NCI-H2196 treated with DMSO at 0.1 percent for 48 hours (cell line): Measurements from ENCODE around the gene ASB2.

Source experiments
- DNase-seq: peaks from one replicate; lab custom pipeline; 2025; ENCODE audit not compliant: unreplicated experiment; lab: John Stamatoyannopoulos, UW

Gene ASB2

GRCh38 chr14:93906341-93907329, 69.7 kb downstream of the ASB2 start:
- peak; percentile 1 for DNase-seq

GRCh38 chr14:93905623-93906022, 70.7 kb downstream of the ASB2 start:
- DNase-seq: no peak

- no peak for DNase-seq
Observed at GRCh38 chr14:93903342-93904184, 72.8 kb downstream of the ASB2 start.

- no peak for DNase-seq
Observed at GRCh38 chr14:93902619-93903307, 73.6 kb downstream of the ASB2 start.

GRCh38 chr14:93901813-93902212, 74.6 kb downstream of the ASB2 start:
- DNase-seq: no peak

GRCh38 chr14:93898731-93899130, 77.6 kb downstream of the ASB2 start:
- DNase-seq: no peak

GRCh38 chr14:93898081-93898611, 78.2 kb downstream of the ASB2 start:
- DNase-seq: no peak

GRCh38 chr14:93897476-93897845, 78.9 kb downstream of the ASB2 start:
- DNase-seq: no peak

- no peak for DNase-seq
Observed at GRCh38 chr14:93895023-93895604, 81.3 kb downstream of the ASB2 start.

GRCh38 chr14:93893661-93894261, 82.6 kb downstream of the ASB2 start:
- DNase-seq: no peak

- DNase-seq: no peak
Observed at GRCh38 chr14:93892923-93893558, 83.3 kb downstream of the ASB2 start.

- no peak for DNase-seq
Observed at GRCh38 chr14:93892505-93892839, 83.9 kb downstream of the ASB2 start.

- no peak for DNase-seq
Observed at GRCh38 chr14:93891756-93892504, 84.4 kb downstream of the ASB2 start.

- DNase-seq: no peak
Observed at GRCh38 chr14:93889739-93890483, 86.5 kb downstream of the ASB2 start.

GRCh38 chr14:93888995-93889394, 87.4 kb downstream of the ASB2 start:
- DNase-seq: no peak

GRCh38 chr14:93884950-93885349, 91.4 kb downstream of the ASB2 start:
- DNase-seq: no peak
